EH (cell line): ENCODE data around the gene TST.

Experiments
- DNase-seq: peaks from one replicate; pipeline ENCODE4 v3.0.0-alpha.2; 2015; ENCODE audit warnings: low read depth

Gene TST

DNA sequence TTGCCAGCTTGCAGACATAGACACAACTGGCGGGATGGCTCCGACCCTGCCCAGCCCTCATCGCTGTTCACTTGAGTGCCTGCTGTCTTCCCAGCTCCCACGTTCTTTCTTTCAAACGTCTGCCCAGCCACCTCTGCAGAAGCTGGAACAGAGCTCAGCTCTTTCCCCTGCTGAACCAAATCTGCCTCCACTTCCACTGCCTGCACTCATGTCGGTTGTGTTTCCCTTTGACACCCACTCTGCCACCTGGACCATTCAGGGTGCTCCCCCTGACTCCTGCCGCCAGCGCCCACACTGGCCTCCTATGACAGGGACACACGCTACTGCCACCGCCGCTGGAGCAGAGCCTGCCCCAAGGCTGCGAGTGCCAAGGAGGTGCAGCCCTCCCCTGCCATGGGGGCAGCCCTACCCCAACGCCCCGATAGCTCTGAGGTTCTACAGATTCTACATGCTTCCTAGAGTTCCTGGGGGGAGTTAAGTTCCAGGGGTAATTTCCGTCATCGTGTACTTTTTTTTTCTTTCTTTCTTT is 37.9 kb downstream of the TST start:
- no peak for DNase-seq

DNA sequence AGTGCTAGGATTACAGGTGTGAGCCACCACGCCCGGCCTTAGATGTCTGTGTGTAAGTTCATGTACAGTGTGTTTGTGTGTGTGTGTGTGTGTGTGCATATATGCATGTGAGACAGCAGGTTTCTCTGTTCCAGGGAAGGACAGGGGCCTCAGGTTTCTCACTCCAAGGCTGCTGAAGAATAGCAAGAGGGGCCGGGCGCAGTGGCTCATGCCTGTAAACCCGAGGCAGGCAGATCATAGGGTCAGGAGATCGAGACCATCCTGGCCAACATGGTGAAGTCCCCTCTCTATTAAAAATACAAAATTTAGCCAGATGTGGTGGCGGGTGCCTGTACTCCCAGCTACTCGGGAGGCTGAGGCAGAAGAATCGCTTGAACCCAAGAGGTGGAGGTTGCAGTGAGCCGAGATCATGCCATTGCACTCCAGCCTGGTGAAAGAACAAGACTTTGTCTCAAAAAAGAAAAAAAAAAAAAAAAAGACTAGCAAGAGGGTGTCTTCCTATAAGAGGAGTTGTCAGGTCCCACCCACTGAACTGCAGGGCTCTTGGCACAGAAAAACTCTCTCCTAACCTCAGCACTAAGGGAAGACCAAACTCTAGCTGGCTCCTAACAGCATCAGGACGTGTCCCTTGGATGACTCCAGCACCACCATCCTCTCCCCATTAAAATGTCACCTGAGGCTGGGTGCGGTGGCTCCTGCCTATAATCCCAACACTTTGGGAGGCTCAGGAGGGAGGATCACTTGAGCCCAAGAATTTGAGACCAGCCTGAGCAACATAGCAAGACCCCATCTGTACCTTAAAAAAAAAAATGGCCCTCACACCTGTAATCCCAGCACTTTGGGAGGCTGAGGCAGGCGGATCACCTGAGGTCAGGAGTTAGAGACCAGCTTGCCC is 40.0 kb downstream of the TST start:
- DNase-seq: no peak

DNA sequence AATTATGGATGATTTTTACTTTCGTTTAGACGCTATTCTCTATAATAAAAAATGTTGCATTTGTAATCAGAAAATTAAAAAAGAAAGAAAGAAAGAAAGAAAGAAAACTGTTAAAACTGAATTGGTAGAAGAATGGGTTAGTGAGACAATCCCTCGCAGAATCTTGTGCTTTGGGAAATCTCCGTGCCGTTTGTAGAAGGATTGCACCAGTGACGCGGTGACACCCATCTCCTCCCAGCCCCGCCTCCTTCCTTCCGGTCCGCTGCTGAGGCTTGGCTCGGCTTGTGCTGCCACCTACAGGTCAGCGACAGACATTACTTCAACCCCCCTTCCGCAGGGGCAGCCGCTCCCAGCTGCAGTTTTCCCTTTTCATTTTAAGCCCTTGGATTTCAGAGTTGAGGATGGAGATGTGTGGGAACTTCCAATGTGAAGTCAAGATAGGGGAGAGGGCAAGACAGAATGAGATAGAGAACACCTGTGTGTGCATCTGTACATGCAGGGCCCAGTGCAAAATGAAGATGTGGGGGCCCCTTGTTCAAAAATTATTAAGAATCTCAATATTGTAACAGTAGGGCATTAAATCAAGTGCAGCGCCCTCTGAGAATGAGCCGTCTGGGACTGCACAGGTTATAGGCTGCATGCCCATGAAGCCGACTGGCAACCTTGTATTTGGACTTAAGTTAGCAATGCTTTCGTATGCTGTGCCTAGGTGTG is 41.1 kb downstream of the TST start:
- peak; percentile 86 for DNase-seq

DNA sequence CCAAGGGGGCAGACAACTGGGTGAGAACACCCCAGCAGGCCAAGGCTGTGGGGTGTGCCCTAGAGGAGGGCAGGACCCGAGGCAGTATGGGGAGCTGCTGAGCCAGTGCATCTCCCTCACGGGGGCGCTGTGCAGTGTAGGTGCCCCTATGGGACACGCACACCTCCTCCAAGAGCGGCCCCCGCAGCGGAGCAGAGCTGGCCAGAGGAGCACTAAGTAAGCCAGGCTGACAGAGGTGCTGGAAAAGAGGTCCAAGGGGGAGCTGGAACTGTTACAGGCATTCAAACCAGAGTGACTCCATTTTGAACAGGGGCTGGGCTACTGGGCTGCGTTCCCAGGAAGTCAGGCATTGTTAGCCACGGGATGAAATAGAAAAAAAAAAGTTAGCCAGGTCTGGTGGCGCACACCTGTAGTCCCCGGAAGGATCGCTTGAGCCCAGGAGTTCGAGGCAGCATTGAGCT is 41.8 kb downstream of the TST start:
- peak; percentile 48 for DNase-seq

GRCh38 chr22:36976606-36977005 is 42.6 kb downstream of the TST start:
- DNase-seq: no peak

- DNase-seq: no peak
Measured at GRCh38 chr22:36971341-36972125, 47.7 kb downstream of the TST start.

GRCh38 chr22:36968249-36968964 is 50.8 kb downstream of the TST start:
- no peak for DNase-seq

DNA sequence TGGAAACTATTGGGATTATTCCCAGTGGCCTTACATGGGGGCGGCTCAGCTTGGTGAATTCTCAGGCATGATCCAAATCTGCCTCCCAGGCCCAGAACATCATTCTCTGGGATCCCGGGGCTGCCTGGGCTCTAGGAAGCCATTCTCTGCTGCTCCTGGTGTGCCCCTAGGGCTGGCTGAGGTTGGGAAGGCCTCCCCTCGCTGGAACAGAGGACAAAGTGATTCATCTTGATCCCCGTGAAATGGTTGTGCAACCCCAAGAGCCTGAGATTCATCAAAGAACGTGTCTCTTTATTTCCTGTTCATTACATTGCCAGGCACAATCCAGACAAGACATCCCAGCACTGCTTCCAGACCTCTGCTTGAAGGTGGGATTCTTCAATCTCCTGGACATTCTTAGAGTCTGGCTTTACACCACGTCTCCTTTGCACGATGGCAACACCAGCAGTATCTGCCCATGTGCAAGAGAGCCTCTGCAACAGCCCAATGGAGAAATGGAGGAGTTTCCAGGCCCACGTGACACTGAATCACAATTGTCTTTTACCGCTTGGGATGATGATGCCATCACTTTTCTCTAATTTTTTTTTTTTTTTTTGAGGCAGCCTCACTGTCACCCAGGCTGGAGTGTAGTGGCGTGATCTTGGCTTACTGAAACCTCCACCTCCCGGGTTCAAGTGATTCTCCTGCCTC is 52.3 kb downstream of the TST start:
- peak; percentile 18 for DNase-seq

DNA sequence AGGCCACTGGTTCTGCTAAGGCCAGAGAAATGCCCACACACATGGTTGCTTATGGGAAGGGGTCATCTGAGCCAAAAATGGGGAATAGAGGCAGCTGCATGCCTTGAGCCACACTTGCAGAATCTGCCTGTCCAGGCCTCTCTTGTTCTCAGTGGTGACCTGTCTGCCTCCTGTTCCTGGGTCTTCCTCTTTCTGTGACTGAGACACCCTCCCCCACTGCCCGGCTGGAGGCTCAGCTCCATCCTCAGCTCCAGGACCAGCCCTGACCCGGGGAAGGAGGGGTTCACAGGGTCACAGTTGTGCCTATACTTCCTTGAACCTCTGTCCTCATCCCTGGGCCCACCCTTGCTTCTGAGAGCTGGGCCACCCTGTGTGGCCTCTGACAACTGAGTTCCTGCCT is 53.6 kb downstream of the TST start:
- DNase-seq: no peak

DNA sequence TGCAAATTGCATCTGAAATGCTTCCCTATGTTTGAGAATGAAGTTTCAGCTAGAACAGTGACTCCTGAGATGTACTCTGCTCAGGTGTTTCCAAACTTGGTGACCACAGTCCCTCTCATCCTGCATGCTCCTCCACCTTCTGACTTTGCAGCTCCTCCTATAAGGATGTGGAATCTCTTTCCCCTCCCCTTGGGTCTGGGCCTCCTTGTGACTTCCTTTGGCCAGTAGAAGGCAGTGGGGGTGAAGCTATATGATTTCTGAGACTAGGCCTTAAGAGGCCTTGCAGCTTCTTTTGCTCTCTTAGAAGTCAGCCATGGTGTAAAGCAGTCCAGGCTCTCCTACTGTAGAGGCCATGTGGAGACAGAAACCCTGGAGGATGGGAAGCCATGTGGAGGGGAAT is 55.1 kb downstream of the TST start:
- no peak for DNase-seq

DNA sequence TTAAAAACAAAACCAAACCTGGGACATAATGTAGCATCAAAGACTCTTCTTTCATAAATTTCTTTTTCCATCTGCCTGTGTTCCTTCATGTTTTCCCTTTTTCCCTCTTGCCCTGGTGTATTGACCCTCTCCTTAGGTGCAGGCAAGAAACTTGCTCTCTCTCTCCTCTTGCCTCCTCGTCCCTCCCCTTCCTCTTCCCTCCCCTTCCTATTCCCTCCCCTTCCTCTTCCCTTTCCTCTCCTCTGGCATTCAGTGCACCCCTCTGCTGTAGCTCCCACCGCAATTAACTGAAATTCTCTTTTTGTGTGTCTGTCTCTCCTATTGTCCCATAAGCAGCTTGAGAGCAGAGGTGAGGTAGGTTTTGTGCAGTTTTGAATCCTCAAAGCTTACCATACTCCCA is 55.9 kb downstream of the TST start:
- DNase-seq: no peak

- DNase-seq: no peak
Measured at GRCh38 chr22:36961626-36962025, 57.6 kb downstream of the TST start.
